Measurements from ENCODE around the gene NABP1. TPM values are rescaled to one million over a fixed set of nuclear protein-coding genes. Genes with fewer than 3 reads are reported as not detected.

The NABP1 gene
- total RNA-seq, 1 donor from 2014 or later, result 20.5 TPM

GRCh38 chr2:191697870-191698269 is 19.9 kb downstream of the NABP1 start:
- Mint-ChIP-seq H3K4me1 (ENCODE audit: unreplicated experiment) (peaks cover 3% of the 10 kb centered on the region), H3K27me3 (ENCODE audit: unreplicated experiment) (no peaks in the 10 kb centered on the region)

GRCh38 chr2:191699341-191699945 is 21.5 kb downstream of the NABP1 start:
- H3K27ac Mint-ChIP-seq (ENCODE audit: unreplicated experiment), result no peak overlapping the region
- no peak overlapping the region for H3K4me3 Mint-ChIP-seq (ENCODE audit: unreplicated experiment)
- TF ChIP-seq CTCF (IDR thresholded peaks at IDR 0.05; ENCODE audit: unreplicated experiment), result no peak
- no peaks in the 10 kb centered on the region for H3K9me3 Mint-ChIP-seq (ENCODE audit: unreplicated experiment)
- H3K4me1 Mint-ChIP-seq (ENCODE audit: unreplicated experiment), result peaks cover 3% of the 10 kb centered on the region
- H3K36me3 Mint-ChIP-seq (ENCODE audit: low read depth, unreplicated experiment), result no peaks in the 10 kb centered on the region
- no peaks in the 10 kb centered on the region for H3K27me3 Mint-ChIP-seq (ENCODE audit: unreplicated experiment)
- DNase-seq (ENCODE audit: low spot score), result no peak

More at GRCh38 chr2:191697870-191698269, 19.9 kb downstream of the NABP1 start:
- H3K9me3 Mint-ChIP-seq (ENCODE audit: unreplicated experiment), result no peaks in the 10 kb centered on the region
- H3K27ac Mint-ChIP-seq (ENCODE audit: unreplicated experiment), result no peak overlapping the region
- no peak for TF ChIP-seq CTCF (IDR thresholded peaks at IDR 0.05; ENCODE audit: unreplicated experiment)
- no peaks in the 10 kb centered on the region for H3K36me3 Mint-ChIP-seq (ENCODE audit: low read depth, unreplicated experiment)
- no peak for DNase-seq (ENCODE audit: low spot score)
- H3K4me3 Mint-ChIP-seq (ENCODE audit: unreplicated experiment), result no peak overlapping the region

- Mint-ChIP-seq H3K36me3 (ENCODE audit: low read depth, unreplicated experiment) (no peaks in the 10 kb centered on the region), H3K4me3 (ENCODE audit: unreplicated experiment) (no peak overlapping the region), H3K27ac (ENCODE audit: unreplicated experiment) (no peak overlapping the region), H3K4me1 (ENCODE audit: unreplicated experiment) (peaks cover 3% of the 10 kb centered on the region), H3K27me3 (ENCODE audit: unreplicated experiment) (no peaks in the 10 kb centered on the region), H3K9me3 (ENCODE audit: unreplicated experiment) (no peaks in the 10 kb centered on the region)
- TF ChIP-seq CTCF (IDR thresholded peaks at IDR 0.05; ENCODE audit: unreplicated experiment), result no peak
- no peak for DNase-seq (ENCODE audit: low spot score)
Measured at GRCh38 chr2:191701029-191701428, 23.1 kb downstream of the NABP1 start.

- TF ChIP-seq CTCF (IDR thresholded peaks at IDR 0.05; ENCODE audit: unreplicated experiment), result no peak
- DNase-seq (ENCODE audit: low spot score), result no peak
- Mint-ChIP-seq H3K27me3 (ENCODE audit: unreplicated experiment) (no peaks in the 10 kb centered on the region), H3K4me3 (ENCODE audit: unreplicated experiment) (no peak overlapping the region), H3K36me3 (ENCODE audit: low read depth, unreplicated experiment) (no peaks in the 10 kb centered on the region), H3K4me1 (ENCODE audit: unreplicated experiment) (peaks cover 3% of the 10 kb centered on the region), H3K27ac (ENCODE audit: unreplicated experiment) (no peak overlapping the region), H3K9me3 (ENCODE audit: unreplicated experiment) (no peaks in the 10 kb centered on the region)
Measured at GRCh38 chr2:191701696-191702095, 23.8 kb downstream of the NABP1 start.

GRCh38 chr2:191703079-191703725 is 25.3 kb downstream of the NABP1 start:
- no peak for TF ChIP-seq CTCF (IDR thresholded peaks at IDR 0.05; ENCODE audit: unreplicated experiment)
- Mint-ChIP-seq H3K4me1 (ENCODE audit: unreplicated experiment) (peaks cover 3% of the 10 kb centered on the region), H3K9me3 (ENCODE audit: unreplicated experiment) (no peaks in the 10 kb centered on the region), H3K27ac (ENCODE audit: unreplicated experiment) (no peak overlapping the region), H3K27me3 (ENCODE audit: unreplicated experiment) (no peaks in the 10 kb centered on the region), H3K4me3 (ENCODE audit: unreplicated experiment) (no peak overlapping the region), H3K36me3 (ENCODE audit: low read depth, unreplicated experiment) (no peaks in the 10 kb centered on the region)
- no peak for DNase-seq (ENCODE audit: low spot score)
